ENCODE data around the gene SAP30BP. TPM values are rescaled to one million over a fixed set of nuclear protein-coding genes. Genes with fewer than 3 reads are reported as not detected.

The SAP30BP gene
- total and polyA plus RNA-seq, 2 of the 8 experiments (the other 6 are each of a cell fraction or from before 2014, with no cell fraction given), result 63.3 to 79.9 TPM

GRCh38 chr17:75698659-75699058 lies 31.5 kb downstream of the SAP30BP start:
- no peak overlapping the region for H2AK5ac ChIP-seq (ENCODE audit: low read depth, low read length)
- H3K23me2 ChIP-seq (ENCODE audit: low read depth, low read length), result no peaks in the 10 kb centered on the region
- WGBS, 2 experiments (ENCODE audit: extremely low coverage in 1 of 2, insufficient coverage in 1 of 2, insufficient read length in 1 of 2, insufficient replicate concordance in 2 of 2, low coverage in 1 of 2, low lambda C conversion rate in 2 of 2, missing lambda C conversion rate in 1 of 2), result 82% methylated on average over 3 of the region's 3 CpGs; no CpG with 5 or more reads in 1 of the 2 experiments
- H3K79me2 ChIP-seq (ENCODE audit: control insufficient read depth in 1 of 2, insufficient read depth in 2 of 2, low read length in 2 of 2), result peaks cover 0 to 6% of the 10 kb centered on the region in 2 experiments; a peak in 1 of 4 replicates
- H3K14ac ChIP-seq (ENCODE audit: insufficient read length), result no peak overlapping the region
- H3K27me3 ChIP-seq (replicated peaks in 1 of 4; ENCODE audit: control insufficient read depth in 3 of 4, extremely low read depth in 1 of 4, insufficient read depth in 3 of 4, low read length in 3 of 4), result no peaks in the 10 kb centered on the region
- H3K4me2 ChIP-seq (ENCODE audit: insufficient read depth in 1 of 2, low read depth in 2 of 2, low read length in 2 of 2), result no peak overlapping the region
- H3K27ac ChIP-seq (ENCODE audit: low read depth, low read length), result no peak overlapping the region
- CTCF ChIA-PET (ENCODE audit: partially characterized antibody), result interaction anchor here (1.0 to 1.6 kb wide), 5 partner anchors 15 to 67 kb away, joined by 3 to 7 read pairs (median 4); partner anchors contain the start of genes GALK1 and ITGB4
- no peak for DNase-seq (ENCODE audit: low read depth in 1 of 2, low spot score in 2 of 2)
- no peak overlapping the region for H2BK5ac ChIP-seq (ENCODE audit: low read depth, low read length)
- H2BK15ac ChIP-seq (ENCODE audit: low read length), result no peak overlapping the region
- H3K23ac ChIP-seq (ENCODE audit: insufficient read length), result no peak overlapping the region
- H2BK20ac ChIP-seq (ENCODE audit: low read length), result no peak overlapping the region
- no peak overlapping the region for H2BK12ac ChIP-seq (ENCODE audit: low read depth, low read length)
- peaks cover 21 to 41% (median 38%) of the 10 kb centered on the region in 4 experiments for H3K36me3 ChIP-seq (ENCODE audit: control insufficient read depth in 2 of 4, insufficient read depth in 4 of 4, low read length in 3 of 4)
- H2BK120ac ChIP-seq (replicated peaks; ENCODE audit: low read depth, low read length), result no peak overlapping the region
- no peak overlapping the region for H3K4me3 ChIP-seq (ENCODE audit: extremely low read depth in 1 of 4, insufficient read depth in 2 of 4, low read depth in 3 of 4, low read length in 4 of 4)
- POLR2A ChIA-PET (ENCODE audit: partially characterized antibody), result interaction anchor here (0.7 to 1.3 kb wide), 3 partner anchors 45 to 181 kb away, joined by 3 read pairs; no protein-coding TSS in a partner anchor
- FAIRE-seq, result no peak
- H4K8ac ChIP-seq (ENCODE audit: extremely low read depth, insufficient read depth, low read length), result no peak overlapping the region
- peaks cover 0 to 2% of the 10 kb centered on the region in 2 experiments for H4K20me1 ChIP-seq (replicated peaks in 1 of 2; ENCODE audit: control insufficient read depth in 1 of 2, insufficient read depth in 2 of 2, low read length in 2 of 2)
- H2AFZ ChIP-seq (ENCODE audit: low read length), result no peak overlapping the region
- no peak overlapping the region for H4K91ac ChIP-seq (replicated peaks; ENCODE audit: insufficient read length, low read length)
- H3K4ac ChIP-seq (replicated peaks; ENCODE audit: insufficient read length, low read depth, low read length), result no peak overlapping the region
- TF ChIP-seq SUZ12 (IDR thresholded peaks at IDR 0.05; ENCODE audit: low read length) (no peak), RAD21 (IDR thresholded peaks at IDR 0.05 in 1 of 2, conservative IDR thresholded peaks at IDR 0.05 in 1 of 2; ENCODE audit: low read depth in 2 of 2, low read length in 2 of 2) (no peak)
- H3K18ac ChIP-seq (ENCODE audit: extremely low read depth, low read length), result no peak overlapping the region
- H3K79me1 ChIP-seq (ENCODE audit: low read depth, low read length), result peaks cover 4% of the 10 kb centered on the region; the same call in 1 of the 2 replicates
- no peak overlapping the region for H4K5ac ChIP-seq (ENCODE audit: insufficient read length, low read depth, low read length)
- no peak overlapping the region for H3K9ac ChIP-seq (replicated peaks in 1 of 4; ENCODE audit: extremely low read depth in 1 of 4, low read depth in 3 of 4, low read length in 3 of 4)
- no peak overlapping the region for H3K56ac ChIP-seq (replicated peaks; ENCODE audit: insufficient read length, low read depth, low read length)
- peaks cover 0 to 10% (median 4%) of the 10 kb centered on the region in 4 experiments; a peak in 5 of 7 replicates for H3K4me1 ChIP-seq (replicated peaks in 1 of 4; ENCODE audit: control insufficient read depth in 3 of 4, insufficient read depth in 4 of 4, low read length in 3 of 4)
- H3K9me3 ChIP-seq (ENCODE audit: insufficient read depth in 2 of 2, low read depth in 1 of 2, low read length in 1 of 2), result no peaks in the 10 kb centered on the region

Data from H1 (cell line).